ENCODE data around the gene CDKN2AIPNL.

GRCh38 chr5:134445856-134446818 lies 34.5 kb upstream of the CDKN2AIPNL start:
- TF ChIP-seq, protein P1, sequence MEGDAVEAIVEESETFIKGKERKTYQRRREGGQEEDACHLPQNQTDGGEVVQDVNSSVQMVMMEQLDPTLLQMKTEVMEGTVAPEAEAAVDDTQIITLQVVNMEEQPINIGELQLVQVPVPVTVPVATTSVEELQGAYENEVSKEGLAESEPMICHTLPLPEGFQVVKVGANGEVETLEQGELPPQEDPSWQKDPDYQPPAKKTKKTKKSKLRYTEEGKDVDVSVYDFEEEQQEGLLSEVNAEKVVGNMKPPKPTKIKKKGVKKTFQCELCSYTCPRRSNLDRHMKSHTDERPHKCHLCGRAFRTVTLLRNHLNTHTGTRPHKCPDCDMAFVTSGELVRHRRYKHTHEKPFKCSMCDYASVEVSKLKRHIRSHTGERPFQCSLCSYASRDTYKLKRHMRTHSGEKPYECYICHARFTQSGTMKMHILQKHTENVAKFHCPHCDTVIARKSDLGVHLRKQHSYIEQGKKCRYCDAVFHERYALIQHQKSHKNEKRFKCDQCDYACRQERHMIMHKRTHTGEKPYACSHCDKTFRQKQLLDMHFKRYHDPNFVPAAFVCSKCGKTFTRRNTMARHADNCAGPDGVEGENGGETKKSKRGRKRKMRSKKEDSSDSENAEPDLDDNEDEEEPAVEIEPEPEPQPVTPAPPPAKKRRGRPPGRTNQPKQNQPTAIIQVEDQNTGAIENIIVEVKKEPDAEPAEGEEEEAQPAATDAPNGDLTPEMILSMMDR (IDR thresholded peaks at IDR 0.05 in 2 of 3, conservative IDR thresholded peaks at IDR 0.05 in 1 of 3; ENCODE audit: borderline replicate concordance in 1 of 3, insufficient read depth in 1 of 3, low read depth in 2 of 3, low read length in 2 of 3): no peak
- no peak for TF ChIP-seq SIN3A (IDR thresholded peaks at IDR 0.05; ENCODE audit: low read depth)
- TF ChIP-seq POLR2AphosphoS5 (IDR thresholded peaks at IDR 0.05; ENCODE audit: low read depth, low read length): no peak
- no peak for TF ChIP-seq ZNF274 (IDR thresholded peaks at IDR 0.05; ENCODE audit: low read depth, low read length)
- TF ChIP-seq, protein P2, sequence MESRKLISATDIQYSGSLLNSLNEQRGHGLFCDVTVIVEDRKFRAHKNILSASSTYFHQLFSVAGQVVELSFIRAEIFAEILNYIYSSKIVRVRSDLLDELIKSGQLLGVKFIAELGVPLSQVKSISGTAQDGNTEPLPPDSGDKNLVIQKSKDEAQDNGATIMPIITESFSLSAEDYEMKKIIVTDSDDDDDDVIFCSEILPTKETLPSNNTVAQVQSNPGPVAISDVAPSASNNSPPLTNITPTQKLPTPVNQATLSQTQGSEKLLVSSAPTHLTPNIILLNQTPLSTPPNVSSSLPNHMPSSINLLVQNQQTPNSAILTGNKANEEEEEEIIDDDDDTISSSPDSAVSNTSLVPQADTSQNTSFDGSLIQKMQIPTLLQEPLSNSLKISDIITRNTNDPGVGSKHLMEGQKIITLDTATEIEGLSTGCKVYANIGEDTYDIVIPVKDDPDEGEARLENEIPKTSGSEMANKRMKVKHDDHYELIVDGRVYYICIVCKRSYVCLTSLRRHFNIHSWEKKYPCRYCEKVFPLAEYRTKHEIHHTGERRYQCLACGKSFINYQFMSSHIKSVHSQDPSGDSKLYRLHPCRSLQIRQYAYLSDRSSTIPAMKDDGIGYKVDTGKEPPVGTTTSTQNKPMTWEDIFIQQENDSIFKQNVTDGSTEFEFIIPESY (IDR thresholded peaks at IDR 0.05; ENCODE audit: extremely low read depth, insufficient replicate concordance, low read length): no peak
- TF ChIP-seq EZH2 (IDR thresholded peaks at IDR 0.05): no peak
